ENCODE measurements around the gene CD6. TPM values are rescaled to one million over a fixed set of nuclear protein-coding genes. Genes with fewer than 3 reads are reported as not detected.

Gene CD6
- total and polyA plus RNA-seq, 2 donors (not counting 3 experiments of a cell fraction or from before 2014, with no cell fraction given), result not detected

- Histone ChIP-seq H3K27ac (ENCODE audit: insufficient read depth, low read depth, low read length) (no peak overlapping the region), H3K79me2 (ENCODE audit: control insufficient read depth, insufficient read depth, low read length) (no peaks in the 10 kb centered on the region), H3K4me2 (ENCODE audit: insufficient read depth, low read length) (no peak overlapping the region), H3K36me3 (ENCODE audit: control insufficient read depth in 2 of 2, extremely low read depth in 1 of 2, insufficient read depth in 2 of 2, low read length in 2 of 2) (no peaks in the 10 kb centered on the region), H3K27me3 (ENCODE audit: control insufficient read depth in 2 of 2, insufficient read depth in 2 of 2, low read length in 2 of 2) (no peaks in the 10 kb centered on the region), H3K9ac (replicated peaks; ENCODE audit: extremely low read depth, insufficient read depth, low read length) (no peak overlapping the region), H4K20me1 (replicated peaks; ENCODE audit: control insufficient read depth, extremely low read depth, insufficient read depth, low read length) (no peaks in the 10 kb centered on the region), H3K4me3 (replicated peaks in 1 of 3; ENCODE audit: insufficient read depth in 1 of 3, low read depth in 1 of 3, low read length in 3 of 3) (no peak overlapping the region), H2AFZ (ENCODE audit: low read depth, low read length) (no peak overlapping the region), H3K4me1 (ENCODE audit: control insufficient read depth, extremely low read depth, insufficient read depth, low read length) (no peaks in the 10 kb centered on the region), H3K9me3 (replicated peaks; ENCODE audit: control insufficient read depth, insufficient read depth, low read length) (no peaks in the 10 kb centered on the region), H3K9me1 (replicated peaks; ENCODE audit: control insufficient read depth, extremely low read depth, insufficient read depth, low read length) (no peaks in the 10 kb centered on the region)
- BruUV-seq (replicated peaks), result no TSS peak
- dilution Hi-C loops (cut with MboI; ENCODE audit: extremely low pct_ligation_motif_present, low sequenced_read_pairs) (no loop called here), intact Hi-C loops (cut with micrococcal nuclease) (no loop called here)
- DNase-seq (ENCODE audit: low read depth, low spot score) (no peak), FAIRE-seq (no peak)
- CTCF ChIA-PET, result no interaction called here
- no peak for TF ChIP-seq FOS (IDR thresholded peaks at IDR 0.05; ENCODE audit: borderline replicate concordance, insufficient read depth, low read length)
- POLR2A ChIA-PET, result no interaction called here
Observed at GRCh38 chr11:61034704-61035525, 63.4 kb downstream of the CD6 start.

- TF ChIP-seq CTCF (IDR thresholded peaks at IDR 0.05; ENCODE audit: extremely low read depth in 1 of 2, insufficient read depth in 1 of 2, low read depth in 1 of 2, low read length in 2 of 2) (no peak), EZH2 (IDR thresholded peaks at IDR 0.05; ENCODE audit: borderline replicate concordance, low read depth, low read length, severe bottlenecking) (no peak), POLR2AphosphoS5 (IDR thresholded peaks at IDR 0.05; ENCODE audit: insufficient read depth, low read depth, low read length) (no peak), POLR2A (IDR thresholded peaks at IDR 0.05; ENCODE audit: low read depth, low read length) (no peak), FOS (IDR thresholded peaks at IDR 0.05; ENCODE audit: borderline replicate concordance, insufficient read depth, low read length) (no peak), MAX (IDR thresholded peaks at IDR 0.05; ENCODE audit: insufficient read depth, insufficient read length) (no peak), MYC (IDR thresholded peaks at IDR 0.05; ENCODE audit: low read depth, low read length) (no peak), GATA2 (IDR thresholded peaks at IDR 0.05; ENCODE audit: insufficient read depth, insufficient read length, low read depth, low read length) (no peak), JUN (IDR thresholded peaks at IDR 0.05; ENCODE audit: borderline replicate concordance, insufficient read depth, insufficient read length, low read depth) (no peak)
- Histone ChIP-seq H3K4me3 (replicated peaks in 1 of 3; ENCODE audit: insufficient read depth in 1 of 3, low read depth in 1 of 3, low read length in 3 of 3) (no peak overlapping the region), H3K9ac (replicated peaks; ENCODE audit: extremely low read depth, insufficient read depth, low read length) (no peak overlapping the region), H3K4me2 (ENCODE audit: insufficient read depth, low read length) (no peak overlapping the region), H4K20me1 (replicated peaks; ENCODE audit: control insufficient read depth, extremely low read depth, insufficient read depth, low read length) (no peaks in the 10 kb centered on the region), H3K27me3 (ENCODE audit: control insufficient read depth in 2 of 2, insufficient read depth in 2 of 2, low read length in 2 of 2) (no peaks in the 10 kb centered on the region), H3K4me1 (ENCODE audit: control insufficient read depth, extremely low read depth, insufficient read depth, low read length) (no peaks in the 10 kb centered on the region), H3K9me1 (replicated peaks; ENCODE audit: control insufficient read depth, extremely low read depth, insufficient read depth, low read length) (no peaks in the 10 kb centered on the region), H3K9me3 (replicated peaks; ENCODE audit: control insufficient read depth, insufficient read depth, low read length) (no peaks in the 10 kb centered on the region), H3K36me3 (ENCODE audit: control insufficient read depth in 2 of 2, extremely low read depth in 1 of 2, insufficient read depth in 2 of 2, low read length in 2 of 2) (no peaks in the 10 kb centered on the region), H2AFZ (ENCODE audit: low read depth, low read length) (no peak overlapping the region), H3K79me2 (ENCODE audit: control insufficient read depth, insufficient read depth, low read length) (no peaks in the 10 kb centered on the region), H3K27ac (ENCODE audit: insufficient read depth, low read depth, low read length) (no peak overlapping the region)
- intact Hi-C loops (cut with micrococcal nuclease), result no loop called here
- POLR2A ChIA-PET, result no interaction called here
- no TSS peak for BruUV-seq (replicated peaks)
- CTCF ChIA-PET, result no interaction called here
- dilution Hi-C loops (cut with MboI; ENCODE audit: extremely low pct_ligation_motif_present, low sequenced_read_pairs), result no loop called here
- no peak for FAIRE-seq
- DNase-seq (ENCODE audit: low read depth, low spot score), result no peak
Observed at GRCh38 chr11:61035526-61035835, 64.0 kb downstream of the CD6 start.
